Vagina (tissue), 2 donors: Measurements from ENCODE around the gene GPR27.

Experiments
- POLR2A ChIP-seq, 2 donors: fragments of 450-650 bp; IDR thresholded peaks; one replicate each; pipeline ENCODE4 v1.6.1; 2017; ENCODE audit warnings: antibody characterized with exemption in 2 of 2, mild to moderate bottlenecking in 2 of 2, moderate library complexity in 2 of 2
- POLR2AphosphoS5 ChIP-seq, 2 donors: sonication (generic); formaldehyde crosslinking; IDR thresholded peaks; one replicate each; pipeline ENCODE4 v1.9.0; 2017; ENCODE audit warnings: antibody characterized with exemption in 2 of 2, mild to moderate bottlenecking in 2 of 2, low read depth in 1 of 2; ENCODE audit not compliant: insufficient read depth in 1 of 2
- TF ChIP-seq, protein P1 (sequence below), 3 experiments: fragments of 450-650 bp in 2 of 3; fragments of 200-600 bp in 1 of 3; sonication (generic) in 1 of 3; IDR thresholded peaks; one replicate each; pipeline ENCODE4 v1.5.1; 2017 to 2019; ENCODE audit warnings: antibody characterized with exemption in 3 of 3, mild to moderate bottlenecking in 2 of 3, moderate library complexity in 2 of 3

DNA sequence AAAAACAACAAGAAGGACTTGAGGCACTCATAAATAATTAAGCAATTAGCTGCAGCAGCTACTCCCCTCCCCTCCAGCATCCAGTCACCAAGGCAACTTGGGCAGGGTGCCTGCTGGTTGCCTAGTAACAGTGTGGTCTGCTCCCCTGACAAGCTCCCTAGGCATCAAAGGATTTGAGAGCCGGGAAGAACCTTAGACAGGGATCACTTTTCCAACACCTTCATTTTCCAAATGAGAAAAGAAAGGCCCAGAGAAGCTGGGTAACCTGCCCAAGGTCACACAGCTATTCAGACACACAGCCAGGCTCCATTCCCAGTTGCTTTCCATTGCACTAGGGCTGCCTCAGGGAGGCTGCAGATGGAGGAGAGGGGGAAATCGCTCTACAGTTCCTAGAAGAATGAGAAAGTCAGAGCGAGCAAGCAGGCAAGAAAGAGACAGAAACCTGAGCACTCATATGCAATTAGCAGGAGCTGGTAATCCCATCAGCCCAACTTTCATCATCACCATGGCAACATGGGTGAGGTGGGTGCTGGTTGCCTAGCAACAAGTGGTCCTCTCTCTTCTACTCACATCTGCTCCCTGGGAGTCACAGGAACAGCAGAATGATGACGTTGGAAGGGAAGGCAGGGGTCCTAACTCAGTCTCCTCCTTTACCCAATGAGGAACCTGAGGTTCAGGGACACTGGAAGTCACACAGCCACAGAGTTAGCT lies 24.9 kb upstream of the GPR27 start:
- TF ChIP-seq, protein P1, sequence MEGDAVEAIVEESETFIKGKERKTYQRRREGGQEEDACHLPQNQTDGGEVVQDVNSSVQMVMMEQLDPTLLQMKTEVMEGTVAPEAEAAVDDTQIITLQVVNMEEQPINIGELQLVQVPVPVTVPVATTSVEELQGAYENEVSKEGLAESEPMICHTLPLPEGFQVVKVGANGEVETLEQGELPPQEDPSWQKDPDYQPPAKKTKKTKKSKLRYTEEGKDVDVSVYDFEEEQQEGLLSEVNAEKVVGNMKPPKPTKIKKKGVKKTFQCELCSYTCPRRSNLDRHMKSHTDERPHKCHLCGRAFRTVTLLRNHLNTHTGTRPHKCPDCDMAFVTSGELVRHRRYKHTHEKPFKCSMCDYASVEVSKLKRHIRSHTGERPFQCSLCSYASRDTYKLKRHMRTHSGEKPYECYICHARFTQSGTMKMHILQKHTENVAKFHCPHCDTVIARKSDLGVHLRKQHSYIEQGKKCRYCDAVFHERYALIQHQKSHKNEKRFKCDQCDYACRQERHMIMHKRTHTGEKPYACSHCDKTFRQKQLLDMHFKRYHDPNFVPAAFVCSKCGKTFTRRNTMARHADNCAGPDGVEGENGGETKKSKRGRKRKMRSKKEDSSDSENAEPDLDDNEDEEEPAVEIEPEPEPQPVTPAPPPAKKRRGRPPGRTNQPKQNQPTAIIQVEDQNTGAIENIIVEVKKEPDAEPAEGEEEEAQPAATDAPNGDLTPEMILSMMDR (IDR thresholded peaks at IDR 0.05) = no peak
- no peak for TF ChIP-seq POLR2AphosphoS5 (IDR thresholded peaks at IDR 0.05; ENCODE audit: insufficient read depth in 1 of 2, low read depth in 1 of 2)
- no peak for TF ChIP-seq POLR2A (IDR thresholded peaks at IDR 0.05)
